H1 (cell line): ENCODE data around the gene SLC25A30.

ENCODE experiments used
- POLR2A ChIP-seq, 2 experiments: IDR thresholded peaks; 1 replicate in 1 of 2; 2 replicates in 1 of 2; pipeline ENCODE4 v1.6.1; 2011; ENCODE audit warnings: low read depth in 2 of 2, low read length in 2 of 2, mild to moderate bottlenecking in 2 of 2; ENCODE audit errors: control extremely low read depth in 1 of 2
- YY1 ChIP-seq: IDR thresholded peaks from 2 replicates; pipeline ENCODE4 v1.6.1; 2011; ENCODE audit warnings: low read depth, mild to moderate bottlenecking, low read length

DNA sequence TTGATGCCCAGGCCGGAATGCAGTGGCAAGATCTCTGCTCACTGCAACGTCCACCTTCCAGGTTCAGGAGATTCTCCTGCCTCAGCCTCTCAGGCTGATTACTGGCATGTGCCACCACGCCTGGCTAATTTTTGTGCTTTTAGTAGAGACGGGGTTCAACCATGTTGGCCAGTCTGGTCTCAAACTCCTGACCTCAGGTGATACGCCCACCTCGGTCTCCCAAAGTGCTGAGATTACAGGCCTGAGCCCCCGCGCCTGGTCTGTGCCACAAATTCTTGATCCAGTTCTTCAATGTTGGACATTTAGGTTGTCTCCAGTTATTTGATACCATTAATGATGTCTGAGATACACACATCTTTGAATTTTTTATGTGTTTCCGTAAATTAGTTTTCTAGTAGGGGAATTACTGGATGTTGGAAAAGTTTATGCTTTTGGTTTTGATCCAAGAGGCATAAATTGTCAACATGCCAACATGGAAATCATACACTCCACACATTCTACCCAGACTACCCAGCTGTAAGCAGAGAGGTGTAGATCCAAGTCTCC, 46.0 kb upstream of the SLC25A30 start:
- TF ChIP-seq POLR2A (IDR thresholded peaks at IDR 0.05; ENCODE audit: control extremely low read depth in 1 of 2, low read depth in 2 of 2, low read length in 2 of 2): no peak
- no peak for TF ChIP-seq YY1
